Measurements from ENCODE around the gene SLC8A3. TPM values are rescaled to one million over a fixed set of nuclear protein-coding genes. Genes with fewer than 3 reads are reported as not detected.
A peak's percentile ranks its signal among the peaks of the same experiment; 100 is the strongest.

SLC8A3 gene
- total and polyA plus RNA-seq, 9 of the 15 experiments (the other 6 are each of a cell fraction or from before 2014, with no cell fraction given), result not detected

DNA sequence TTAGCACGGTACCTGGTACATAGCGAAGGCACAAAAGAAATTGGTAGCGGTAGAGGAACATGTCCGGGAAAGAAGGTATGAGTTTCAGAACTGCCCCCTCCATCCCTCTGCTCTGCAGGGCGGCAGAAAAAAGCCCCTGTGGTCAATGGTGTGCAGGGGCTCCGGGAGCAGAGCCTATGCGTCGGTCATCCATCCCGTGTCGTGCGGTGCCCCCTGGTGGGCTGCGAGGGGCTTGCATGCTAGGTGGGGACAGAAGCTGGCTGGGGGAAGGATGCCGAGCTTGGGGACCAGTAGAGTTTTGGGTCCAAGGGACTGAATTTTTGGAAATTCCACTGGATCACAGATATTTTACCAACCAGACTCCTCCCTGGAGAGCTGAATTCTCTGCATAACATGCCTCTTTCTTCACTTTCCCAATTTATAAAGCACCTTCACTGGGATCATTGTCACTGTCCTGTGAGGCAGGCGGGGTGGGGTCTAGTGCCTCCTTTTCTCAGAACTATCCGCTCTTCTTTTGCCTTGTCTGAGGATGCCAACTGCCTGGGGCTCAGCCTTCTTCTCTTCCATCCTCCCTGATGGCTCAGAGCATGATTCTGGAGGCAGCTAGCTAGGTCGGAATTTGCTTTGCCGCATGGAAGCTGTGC lies 160.8 kb downstream of the SLC8A3 start (continued):
- TF ChIP-seq, protein P1, sequence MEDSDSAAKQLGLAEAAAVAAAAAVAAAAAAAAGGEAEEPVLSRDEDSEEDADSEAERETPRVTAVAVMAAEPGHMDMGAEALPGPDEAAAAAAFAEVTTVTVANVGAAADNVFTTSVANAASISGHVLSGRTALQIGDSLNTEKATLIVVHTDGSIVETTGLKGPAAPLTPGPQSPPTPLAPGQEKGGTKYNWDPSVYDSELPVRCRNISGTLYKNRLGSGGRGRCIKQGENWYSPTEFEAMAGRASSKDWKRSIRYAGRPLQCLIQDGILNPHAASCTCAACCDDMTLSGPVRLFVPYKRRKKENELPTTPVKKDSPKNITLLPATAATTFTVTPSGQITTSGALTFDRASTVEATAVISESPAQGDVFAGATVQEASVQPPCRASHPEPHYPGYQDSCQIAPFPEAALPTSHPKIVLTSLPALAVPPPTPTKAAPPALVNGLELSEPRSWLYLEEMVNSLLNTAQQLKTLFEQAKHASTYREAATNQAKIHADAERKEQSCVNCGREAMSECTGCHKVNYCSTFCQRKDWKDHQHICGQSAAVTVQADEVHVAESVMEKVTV (CRISPR knock-in tag; IDR thresholded peaks at IDR 0.05), result peak; percentile 63
- TF ChIP-seq RAD21 (CRISPR knock-in tag; conservative IDR thresholded peaks at IDR 0.05 in 1 of 2, IDR thresholded peaks at IDR 0.05 in 1 of 2), result peak; percentile 68 to 82
- TF ChIP-seq ARID2 (IDR thresholded peaks at IDR 0.05), result 0 out of 2 replicates have a peak, but pooled peaks have one; percentile 30
- TF ChIP-seq SMARCB1 (IDR thresholded peaks at IDR 0.05; ENCODE audit: insufficient read length, low read depth), result no peak
- peak; percentile 70; the same call in 1 of the 2 replicates for TF ChIP-seq STAG1 (CRISPR knock-in tag; IDR thresholded peaks at IDR 0.05; ENCODE audit: borderline replicate concordance)
- no peak for TF ChIP-seq KLF6 (CRISPR knock-in tag; IDR thresholded peaks at IDR 0.05; ENCODE audit: borderline replicate concordance)
- no peak for TF ChIP-seq ZNF23 (CRISPR knock-in tag; IDR thresholded peaks at IDR 0.05)
- TF ChIP-seq TAF1 (IDR thresholded peaks at IDR 0.05; ENCODE audit: control insufficient read depth, extremely low read depth, insufficient read depth, low read length, severe bottlenecking), result no peak
- no peak for TF ChIP-seq ESRRB (CRISPR knock-in tag; IDR thresholded peaks at IDR 0.05; ENCODE audit: borderline replicate concordance)
- TF ChIP-seq SMC3 (conservative IDR thresholded peaks at IDR 0.05; ENCODE audit: insufficient read depth, low read depth, low read length), result peak; percentile 83
